ENCODE data around the gene IFNGR2. TPM values are rescaled to one million over a fixed set of nuclear protein-coding genes. Genes with fewer than 3 reads are reported as not detected.

IFNGR2 gene
- total RNA-seq = 10 to 100 TPM; 16.0 to 42.9 (median 31.3) TPM
- polyA plus RNA-seq = 10 to 100 TPM; 11.7 to 24.7 (median 22.2) TPM
- long read RNA-seq, donor 1, transcript IFNGR2-201 (7 exons, 2,221 nt) = major isoform, 48 of 53 reads
- long read RNA-seq, donor 1, partial matches to known transcripts = 0 of 53 reads
- long read RNA-seq, donor 1, other reads (novel, unspliced or antisense) = 4 of 53 reads
- long read RNA-seq, donor 2, transcript IFNGR2-201 (7 exons, 2,221 nt) = major isoform, 39 of 58 reads
- long read RNA-seq, donor 2, partial matches to known transcripts = 4 of 58 reads
- long read RNA-seq, donor 2, other reads (novel, unspliced or antisense) = 12 of 58 reads

- ATAC-seq = peak; percentile 37 to 65 (median 56)
- H3K4me1 ChIP-seq = peaks cover 11% of the 10 kb centered on the region
Observed at GRCh38 chr21:33403128-33403785, at the start of gene IFNGR2. Gene IFNGR2, plus strand, starts transcription at chr21:33403413. Its CDS starts 131 bp downstream, at chr21:33403544.

GRCh38 chr21:33355355-33355754 is 47.9 kb upstream of the IFNGR2 start:
- DNase-seq = no peak
- no peaks in the 10 kb centered on the region for H3K4me1 ChIP-seq
- intact Hi-C loops (cut with DNase I) = no loop called here
- H3K36me3 ChIP-seq (ENCODE audit: insufficient read depth in 1 of 2, low read depth in 1 of 2) = peaks cover 7 to 75% of the 10 kb centered on the region in 2 donors
- H3K27ac ChIP-seq = no peak overlapping the region
- no peak for ATAC-seq
- no peaks in the 10 kb centered on the region for H3K27me3 ChIP-seq (ENCODE audit: insufficient read depth in 3 of 3, low read length in 2 of 3)
- H3K4me3 ChIP-seq = no peak overlapping the region
- WGBS, 3 donors = 80 to 88% (median 86%) methylated on average over 6 of the region's 6 CpGs
- TF ChIP-seq CTCF (IDR thresholded peaks at IDR 0.05) = no peak
- H3K9me3 ChIP-seq = no peaks in the 10 kb centered on the region

More at GRCh38 chr21:33403128-33403785, at the start of gene IFNGR2:
- H3K27ac ChIP-seq = peak within 1 kb of the TSS; percentile 84
- WGBS, 3 donors = 0 to 1% (median 0%) methylated on average over 41 to 89 of the region's 89 CpGs
- no peaks in the 10 kb centered on the region for H3K9me3 ChIP-seq
- H3K36me3 ChIP-seq (ENCODE audit: insufficient read depth in 1 of 2, low read depth in 1 of 2) = peaks cover 0 to 5% of the 10 kb centered on the region in 2 donors
- TF ChIP-seq CTCF (IDR thresholded peaks at IDR 0.05) = no peak
- H3K27me3 ChIP-seq (ENCODE audit: insufficient read depth in 3 of 3, low read length in 2 of 3) = no peaks in the 10 kb centered on the region
- intact Hi-C loops (cut with DNase I) = no loop called here
- peak within 1 kb of the TSS; percentile 77 for H3K4me3 ChIP-seq
- peak; percentile 52 to 65 for DNase-seq

- peaks cover 7 to 69% of the 10 kb centered on the region in 2 donors for H3K36me3 ChIP-seq (ENCODE audit: insufficient read depth in 1 of 2, low read depth in 1 of 2)
- ATAC-seq = no peak
Observed at GRCh38 chr21:33355996-33356395, 47.2 kb upstream of the IFNGR2 start.

GRCh38 chr21:33357177-33357576 is 46.0 kb upstream of the IFNGR2 start:
- TF ChIP-seq CTCF (IDR thresholded peaks at IDR 0.05) = no peak
- DNase-seq = no peak
- H3K27ac ChIP-seq = no peak overlapping the region
- no peaks in the 10 kb centered on the region for H3K27me3 ChIP-seq (ENCODE audit: insufficient read depth in 3 of 3, low read length in 2 of 3)
- H3K9me3 ChIP-seq = no peaks in the 10 kb centered on the region
- WGBS, 3 donors = 63 to 77% (median 71%) methylated on average over 8 of the region's 8 CpGs
- peaks cover 12% of the 10 kb centered on the region for H3K4me1 ChIP-seq
- ATAC-seq = no peak
- peaks cover 4 to 57% of the 10 kb centered on the region in 2 donors for H3K36me3 ChIP-seq (ENCODE audit: insufficient read depth in 1 of 2, low read depth in 1 of 2)
- H3K4me3 ChIP-seq = no peak overlapping the region
- intact Hi-C loops (cut with DNase I) = no loop called here

More at GRCh38 chr21:33355996-33356395, 47.2 kb upstream of the IFNGR2 start:
- Histone ChIP-seq H3K9me3 (no peaks in the 10 kb centered on the region), H3K27me3 (ENCODE audit: insufficient read depth in 3 of 3, low read length in 2 of 3) (no peaks in the 10 kb centered on the region), H3K4me1 (peaks cover under 1% of the 10 kb centered on the region), H3K27ac (no peak overlapping the region), H3K4me3 (no peak overlapping the region)
- intact Hi-C loops (cut with DNase I) = no loop called here
- WGBS, 3 donors = 65 to 74% (median 67%) methylated on average over 11 of the region's 11 CpGs
- no peak for TF ChIP-seq CTCF (IDR thresholded peaks at IDR 0.05)
- DNase-seq = no peak

All from psoas muscle (tissue), 8 donors.